ENCODE results near the gene CEP41.

GRCh38 chr7:130350945-130351790, 89.6 kb downstream of the CEP41 start:
- TF ChIP-seq POLR2AphosphoS5 (IDR thresholded peaks at IDR 0.05) (no peak), POLR2A (IDR thresholded peaks at IDR 0.05) (no peak), CTCF (IDR thresholded peaks at IDR 0.05) (no peak), EP300 (IDR thresholded peaks at IDR 0.05) (no peak)

All from sigmoid colon (tissue), 4 donors.